Dendritic cell treated with granulocyte-macrophage colony-stimulating factor and Interleukin-4, amounts not matched to agents 40 ng/mL and 50 ng/mL, for 4 days (primary cell): Measurements from ENCODE around the gene DPPA5.
"Not testable (repeated sequence)": the region's sequence is repeated elsewhere in the genome, so short reads cannot be mapped to it uniquely, and the experiment has no call there.

Experiments used
- H3K27ac Mint-ChIP-seq: one replicate; pipeline ENCODE4 v1.8.0; 2022; ENCODE audit warnings: mild to moderate bottlenecking, mixed read lengths
- H3K27me3 Mint-ChIP-seq: one replicate; pipeline ENCODE4 v1.8.0; 2022; ENCODE audit warnings: mild to moderate bottlenecking, mixed read lengths
- H3K36me3 Mint-ChIP-seq: one replicate; pipeline ENCODE4 v1.8.0; 2022; ENCODE audit warnings: low read depth, mixed read lengths
- H3K4me1 Mint-ChIP-seq: one replicate; pipeline ENCODE4 v1.8.0; 2022; ENCODE audit warnings: low read depth, mixed read lengths
- H3K4me3 Mint-ChIP-seq: one replicate; pipeline ENCODE4 v1.8.0; 2022; ENCODE audit warnings: mild to moderate bottlenecking, moderate library complexity, mixed read lengths
- H3K9me3 Mint-ChIP-seq: one replicate; pipeline ENCODE4 v1.8.0; 2022; ENCODE audit warnings: mixed read lengths
- intact Hi-C: fragments of 100-400 bp; cut with micrococcal nuclease; formaldehyde crosslinking; loops from one replicate; pipeline ENCODE4 v1.15.0; 2022

DPPA5 gene

GRCh38 chr6:73343164-73343563 lies 10.9 kb downstream of the DPPA5 start:
- Mint-ChIP-seq H3K27ac (no peak overlapping the region), H3K4me3 (no peak overlapping the region), H3K27me3 (peaks cover 12% of the 10 kb centered on the region), H3K36me3 (no peaks in the 10 kb centered on the region), H3K9me3 (no peaks in the 10 kb centered on the region), H3K4me1 (no peaks in the 10 kb centered on the region)
- intact Hi-C loops, result no loop called here

GRCh38 chr6:73342174-73342573 lies 11.9 kb downstream of the DPPA5 start:
- Mint-ChIP-seq H3K9me3 (no peaks in the 10 kb centered on the region), H3K27me3 (peaks cover 7% of the 10 kb centered on the region), H3K36me3 (no peaks in the 10 kb centered on the region), H3K4me3 (no peak overlapping the region), H3K27ac (no peak overlapping the region), H3K4me1 (no peaks in the 10 kb centered on the region)
- intact Hi-C loops, result no loop called here

- Mint-ChIP-seq H3K36me3 (no peaks in the 10 kb centered on the region), H3K27ac (no peak overlapping the region), H3K4me1 (no peaks in the 10 kb centered on the region), H3K9me3 (no peaks in the 10 kb centered on the region), H3K27me3 (peaks cover under 1% of the 10 kb centered on the region), H3K4me3 (no peak overlapping the region)
- intact Hi-C loops, result no loop called here
These were observed 12.7 kb downstream of the DPPA5 start for GRCh38 chr6:73341335-73341734.

- Mint-ChIP-seq H3K27me3 (no peaks in the 10 kb centered on the region), H3K4me1 (no peaks in the 10 kb centered on the region), H3K9me3 (no peaks in the 10 kb centered on the region), H3K27ac (no peak overlapping the region), H3K4me3 (no peak overlapping the region), H3K36me3 (no peaks in the 10 kb centered on the region)
- intact Hi-C loops, result no loop called here
These were observed 14.0 kb downstream of the DPPA5 start for GRCh38 chr6:73340048-73340447.

GRCh38 chr6:73339340-73339739 lies 14.7 kb downstream of the DPPA5 start:
- Mint-ChIP-seq H3K4me1 (no peaks in the 10 kb centered on the region), H3K4me3 (no peak overlapping the region), H3K27ac (no peak overlapping the region), H3K9me3 (no peaks in the 10 kb centered on the region), H3K36me3 (no peaks in the 10 kb centered on the region), H3K27me3 (no peaks in the 10 kb centered on the region)
- intact Hi-C loops, result no loop called here

GRCh38 chr6:73329201-73329600 lies 24.9 kb downstream of the DPPA5 start:
- no peak overlapping the region for H3K4me3 Mint-ChIP-seq
- H3K27ac Mint-ChIP-seq, result no peak overlapping the region
- no peaks in the 10 kb centered on the region for H3K36me3 Mint-ChIP-seq
- no peaks in the 10 kb centered on the region for H3K4me1 Mint-ChIP-seq
- intact Hi-C loops, result loop anchor here (10.0 kb wide), 1 partner anchor 714 kb away; no protein-coding TSS in a partner anchor
- no peaks in the 10 kb centered on the region for H3K9me3 Mint-ChIP-seq
- H3K27me3 Mint-ChIP-seq, result peaks cover 12% of the 10 kb centered on the region

- H3K36me3 Mint-ChIP-seq, result no peaks in the 10 kb centered on the region
- H3K4me3 Mint-ChIP-seq, result no peak overlapping the region
- H3K27ac Mint-ChIP-seq, result no peak overlapping the region
- intact Hi-C loops, result loop anchor here (10.0 kb wide), 1 partner anchor 714 kb away; no protein-coding TSS in a partner anchor
- peaks cover 12% of the 10 kb centered on the region for H3K27me3 Mint-ChIP-seq
- H3K4me1 Mint-ChIP-seq, result no peaks in the 10 kb centered on the region
- no peaks in the 10 kb centered on the region for H3K9me3 Mint-ChIP-seq
These were observed 25.3 kb downstream of the DPPA5 start for GRCh38 chr6:73328790-73329189.

GRCh38 chr6:73325656-73326055 lies 28.4 kb downstream of the DPPA5 start:
- no peak overlapping the region for H3K27ac Mint-ChIP-seq
- H3K4me3 Mint-ChIP-seq, result no peak overlapping the region
- H3K9me3 Mint-ChIP-seq, result no peaks in the 10 kb centered on the region
- H3K27me3 Mint-ChIP-seq, result peaks cover 9% of the 10 kb centered on the region
- no peaks in the 10 kb centered on the region for H3K36me3 Mint-ChIP-seq
- no peaks in the 10 kb centered on the region for H3K4me1 Mint-ChIP-seq
- intact Hi-C loops, result loop anchor here (1.0 to 10.0 kb wide), 3 partner anchors 40 to 915 kb away; no protein-coding TSS in a partner anchor

- Mint-ChIP-seq H3K27me3 (peaks cover 6% of the 10 kb centered on the region), H3K9me3 (peaks cover 4% of the 10 kb centered on the region), H3K27ac (no peak overlapping the region), H3K36me3 (no peaks in the 10 kb centered on the region), H3K4me1 (no peaks in the 10 kb centered on the region), H3K4me3 (no peak overlapping the region)
- intact Hi-C loops, result loop anchor here (10.0 kb wide), 1 partner anchor 709 kb away; no protein-coding TSS in a partner anchor
These were observed 30.8 kb downstream of the DPPA5 start for GRCh38 chr6:73323323-73323722.

- Mint-ChIP-seq H3K9me3 (peaks cover 9% of the 10 kb centered on the region), H3K36me3 (peaks cover 6% of the 10 kb centered on the region), H3K27ac (no peak overlapping the region), H3K4me1 (peaks cover 17% of the 10 kb centered on the region), H3K4me3 (peak overlapping the region; percentile 32), H3K27me3 (peaks cover 61% of the 10 kb centered on the region)
- intact Hi-C loops, result no loop called here
These were observed 39.2 kb downstream of the DPPA5 start for GRCh38 chr6:73314577-73315492.

GRCh38 chr6:73310503-73310845 lies 43.6 kb downstream of the DPPA5 start:
- Mint-ChIP-seq H3K4me1 (peaks cover 26% of the 10 kb centered on the region), H3K4me3 (peak overlapping the region; percentile 92), H3K27me3 (peaks cover 57% of the 10 kb centered on the region), H3K27ac (peak overlapping the region; percentile 42)
- intact Hi-C loops, H3K9me3 Mint-ChIP-seq, H3K36me3 Mint-ChIP-seq: not testable (repeated sequence)

GRCh38 chr6:73309785-73310502 lies 44.1 kb downstream of the DPPA5 start:
- Mint-ChIP-seq H3K36me3 (peaks cover 6% of the 10 kb centered on the region), H3K4me1 (peaks cover 23% of the 10 kb centered on the region), H3K9me3 (no peaks in the 10 kb centered on the region), H3K4me3 (peak overlapping the region; percentile 92), H3K27me3 (peaks cover 51% of the 10 kb centered on the region), H3K27ac (peak overlapping the region; percentile 42)
- intact Hi-C loops, result no loop called here

GRCh38 chr6:73309535-73309784 lies 44.6 kb downstream of the DPPA5 start:
- H3K27me3 Mint-ChIP-seq, result peaks cover 47% of the 10 kb centered on the region
- H3K36me3 Mint-ChIP-seq, result peaks cover 6% of the 10 kb centered on the region
- intact Hi-C loops, result no loop called here
- H3K4me3 Mint-ChIP-seq, result peak overlapping the region; percentile 92
- H3K9me3 Mint-ChIP-seq, result no peaks in the 10 kb centered on the region
- peaks cover 19% of the 10 kb centered on the region for H3K4me1 Mint-ChIP-seq
- H3K27ac Mint-ChIP-seq, result peak overlapping the region; percentile 42

GRCh38 chr6:73308712-73309534 lies 45.2 kb downstream of the DPPA5 start:
- H3K9me3 Mint-ChIP-seq, result no peaks in the 10 kb centered on the region
- H3K4me1 Mint-ChIP-seq, result peaks cover 19% of the 10 kb centered on the region
- intact Hi-C loops, result no loop called here
- peak overlapping the region; percentile 42 for H3K27ac Mint-ChIP-seq
- peaks cover 6% of the 10 kb centered on the region for H3K36me3 Mint-ChIP-seq
- H3K27me3 Mint-ChIP-seq, result peaks cover 43% of the 10 kb centered on the region
- H3K4me3 Mint-ChIP-seq, result peak overlapping the region; percentile 92
